Measurements from ENCODE around the gene MYRFL.

DNA sequence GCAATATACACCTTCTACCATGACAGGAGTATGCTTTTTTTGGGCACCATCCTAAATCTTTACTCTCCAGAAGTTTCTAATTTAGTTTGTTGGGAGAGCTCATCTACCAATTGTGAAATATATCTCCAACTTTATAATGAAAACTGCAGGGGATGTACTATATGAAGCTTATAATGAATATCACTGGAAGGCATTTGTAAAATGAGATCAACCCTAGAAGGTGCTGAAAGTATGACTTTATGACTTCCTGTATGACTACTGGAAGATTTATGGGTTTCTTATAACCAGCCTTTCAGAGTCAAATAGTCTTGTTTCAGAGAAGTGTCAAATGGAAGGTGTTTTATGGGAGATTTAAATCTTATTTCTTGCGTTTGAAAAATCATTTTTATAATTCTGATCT lies 122.9 kb downstream of the MYRFL start:
- TF ChIP-seq, protein P1, sequence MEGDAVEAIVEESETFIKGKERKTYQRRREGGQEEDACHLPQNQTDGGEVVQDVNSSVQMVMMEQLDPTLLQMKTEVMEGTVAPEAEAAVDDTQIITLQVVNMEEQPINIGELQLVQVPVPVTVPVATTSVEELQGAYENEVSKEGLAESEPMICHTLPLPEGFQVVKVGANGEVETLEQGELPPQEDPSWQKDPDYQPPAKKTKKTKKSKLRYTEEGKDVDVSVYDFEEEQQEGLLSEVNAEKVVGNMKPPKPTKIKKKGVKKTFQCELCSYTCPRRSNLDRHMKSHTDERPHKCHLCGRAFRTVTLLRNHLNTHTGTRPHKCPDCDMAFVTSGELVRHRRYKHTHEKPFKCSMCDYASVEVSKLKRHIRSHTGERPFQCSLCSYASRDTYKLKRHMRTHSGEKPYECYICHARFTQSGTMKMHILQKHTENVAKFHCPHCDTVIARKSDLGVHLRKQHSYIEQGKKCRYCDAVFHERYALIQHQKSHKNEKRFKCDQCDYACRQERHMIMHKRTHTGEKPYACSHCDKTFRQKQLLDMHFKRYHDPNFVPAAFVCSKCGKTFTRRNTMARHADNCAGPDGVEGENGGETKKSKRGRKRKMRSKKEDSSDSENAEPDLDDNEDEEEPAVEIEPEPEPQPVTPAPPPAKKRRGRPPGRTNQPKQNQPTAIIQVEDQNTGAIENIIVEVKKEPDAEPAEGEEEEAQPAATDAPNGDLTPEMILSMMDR (IDR thresholded peaks at IDR 0.05) = no peak
- TF ChIP-seq POLR2A (IDR thresholded peaks at IDR 0.05) = no peak

Measured in gastroesophageal sphincter (tissue), 3 donors.